ENCODE results near the gene ADPRH. TPM values are rescaled to one million over a fixed set of nuclear protein-coding genes. Genes with fewer than 3 reads are reported as not detected.
"Not testable (repeated sequence)": the region's sequence is repeated elsewhere in the genome, so short reads cannot be mapped to it uniquely, and the experiment has no call there.

Gene ADPRH
- total and polyA plus RNA-seq, 8 donors, result 0.89 to 21.4 (median 2.5) TPM; not detected in 1

DNA sequence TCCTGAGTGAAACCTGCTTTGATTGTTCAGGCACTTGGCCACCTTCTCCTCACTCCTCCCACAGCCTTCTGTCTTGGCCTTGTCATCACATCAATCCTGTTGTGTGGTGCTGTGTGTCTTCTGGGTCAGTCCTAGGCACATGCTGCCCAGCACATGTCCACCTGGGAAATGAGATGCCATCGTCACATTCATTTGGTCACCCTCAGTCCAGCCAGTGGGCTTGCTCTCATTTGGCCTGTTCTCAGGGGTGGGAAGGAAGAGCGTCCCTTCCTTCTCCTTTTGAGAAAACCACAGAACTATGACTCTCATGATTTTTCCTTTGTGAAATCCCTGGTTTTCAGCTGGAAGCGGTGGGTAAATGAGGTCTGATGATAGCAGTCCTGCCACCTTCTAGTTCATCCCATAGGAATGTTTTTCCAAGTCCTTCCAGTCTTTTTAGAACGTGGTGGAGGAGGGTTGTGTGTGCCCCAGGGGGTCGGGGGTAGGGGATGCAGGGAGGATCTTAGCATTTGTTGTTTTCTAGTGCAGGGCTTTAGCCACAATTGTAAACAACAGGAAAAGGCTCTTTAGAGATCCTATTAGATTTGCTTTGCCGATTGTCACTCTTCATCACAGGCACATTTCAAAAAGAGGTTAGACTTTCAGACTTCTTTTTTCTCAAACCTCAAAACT is 9.9 kb downstream of the ADPRH start:
- H3K4me1 ChIP-seq, result no peaks in the 10 kb centered on the region
- H3K9me3 ChIP-seq, result no peaks in the 10 kb centered on the region
- H3K4me3 ChIP-seq, result no peak overlapping the region
- TF ChIP-seq, protein P1, sequence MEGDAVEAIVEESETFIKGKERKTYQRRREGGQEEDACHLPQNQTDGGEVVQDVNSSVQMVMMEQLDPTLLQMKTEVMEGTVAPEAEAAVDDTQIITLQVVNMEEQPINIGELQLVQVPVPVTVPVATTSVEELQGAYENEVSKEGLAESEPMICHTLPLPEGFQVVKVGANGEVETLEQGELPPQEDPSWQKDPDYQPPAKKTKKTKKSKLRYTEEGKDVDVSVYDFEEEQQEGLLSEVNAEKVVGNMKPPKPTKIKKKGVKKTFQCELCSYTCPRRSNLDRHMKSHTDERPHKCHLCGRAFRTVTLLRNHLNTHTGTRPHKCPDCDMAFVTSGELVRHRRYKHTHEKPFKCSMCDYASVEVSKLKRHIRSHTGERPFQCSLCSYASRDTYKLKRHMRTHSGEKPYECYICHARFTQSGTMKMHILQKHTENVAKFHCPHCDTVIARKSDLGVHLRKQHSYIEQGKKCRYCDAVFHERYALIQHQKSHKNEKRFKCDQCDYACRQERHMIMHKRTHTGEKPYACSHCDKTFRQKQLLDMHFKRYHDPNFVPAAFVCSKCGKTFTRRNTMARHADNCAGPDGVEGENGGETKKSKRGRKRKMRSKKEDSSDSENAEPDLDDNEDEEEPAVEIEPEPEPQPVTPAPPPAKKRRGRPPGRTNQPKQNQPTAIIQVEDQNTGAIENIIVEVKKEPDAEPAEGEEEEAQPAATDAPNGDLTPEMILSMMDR (IDR thresholded peaks at IDR 0.05), result no peak
- TF ChIP-seq POLR2A (IDR thresholded peaks at IDR 0.05) (no peak), POLR2AphosphoS5 (IDR thresholded peaks at IDR 0.05) (no peak), EP300 (IDR thresholded peaks at IDR 0.05) (no peak)
- H3K36me3 ChIP-seq, result peaks cover 0 to 15% (median 4%) of the 10 kb centered on the region in 4 donors
- no peak overlapping the region for H3K27ac ChIP-seq
- intact Hi-C loops (cut with DNase I; ENCODE audit: low total_unique reads), result no loop called here
- no peak for DNase-seq
- 54 to 68% (median 60%) methylated on average over 6 of the region's 6 CpGs for WGBS, 5 donors
- H3K27me3 ChIP-seq, result no peaks in the 10 kb centered on the region

DNA sequence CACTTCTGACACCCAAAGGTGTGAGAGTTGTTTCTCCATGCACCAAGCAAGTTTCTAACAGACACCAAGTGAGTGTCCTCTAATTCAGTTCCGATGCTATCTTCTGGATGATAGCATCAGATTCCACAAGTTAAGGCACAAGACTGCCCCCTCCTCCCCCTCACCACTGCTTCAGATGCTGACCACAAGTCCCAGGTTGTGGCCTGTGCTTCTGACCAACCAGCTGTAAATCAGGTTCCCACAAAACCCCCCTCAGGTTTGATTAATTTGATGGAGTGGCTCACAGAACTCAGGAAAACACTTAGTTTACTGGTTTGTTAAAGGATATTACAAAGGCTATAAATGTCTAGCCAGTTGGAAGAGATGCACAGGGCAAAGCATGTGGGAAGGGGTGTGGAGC is 11.4 kb downstream of the ADPRH start:
- 88 to 100% (median 95%) methylated on average over 1 of the region's 1 CpG for WGBS, 5 donors
- H3K36me3 ChIP-seq, result peaks cover 0 to 15% (median 4%) of the 10 kb centered on the region in 4 donors
- intact Hi-C loops (cut with DNase I; ENCODE audit: low total_unique reads), result no loop called here

DNA sequence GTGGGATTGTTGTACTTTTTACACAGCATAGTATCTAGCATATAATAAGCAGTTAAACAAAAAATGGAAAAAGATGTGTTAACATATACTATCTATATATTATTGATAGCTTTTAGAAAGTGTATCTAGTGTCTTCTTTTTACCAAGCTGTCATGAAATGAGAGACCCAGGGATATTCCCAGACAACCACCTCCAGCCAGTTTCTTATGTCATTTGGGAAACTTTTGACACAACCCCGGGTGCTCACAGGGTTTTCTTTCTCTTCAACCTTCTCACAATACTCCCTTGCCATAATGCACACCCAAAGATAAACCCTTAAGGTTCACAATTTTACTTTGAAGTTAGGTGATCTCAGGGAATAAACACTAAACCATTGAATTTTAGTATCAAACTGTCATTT is 13.6 kb downstream of the ADPRH start:
- Histone ChIP-seq H3K27ac (no peak overlapping the region), H3K4me1 (peaks cover 4 to 23% (median 10%) of the 10 kb centered on the region in 4 donors), H3K27me3 (no peaks in the 10 kb centered on the region), H3K9me3 (no peaks in the 10 kb centered on the region), H3K36me3 (no peaks in the 10 kb centered on the region), H3K4me3 (no peak overlapping the region)
- TF ChIP-seq, protein P1 (IDR thresholded peaks at IDR 0.05), result no peak
- TF ChIP-seq POLR2AphosphoS5 (IDR thresholded peaks at IDR 0.05) (no peak), POLR2A (IDR thresholded peaks at IDR 0.05) (no peak), EP300 (IDR thresholded peaks at IDR 0.05) (no peak)
- intact Hi-C loops (cut with DNase I; ENCODE audit: low total_unique reads), result no loop called here
- DNase-seq, result no peak
- WGBS, 5 donors, result 57 to 74% (median 59%) methylated on average over 1 of the region's 1 CpG

More for the DNA sequence above, 11.4 kb downstream of the ADPRH start:
- DNase-seq, result no peak
- Histone ChIP-seq H3K27me3 (no peaks in the 10 kb centered on the region), H3K27ac (no peak overlapping the region), H3K4me1 (peaks cover 0 to 3% (median 0%) of the 10 kb centered on the region in 4 donors), H3K4me3 (no peak overlapping the region), H3K9me3 (no peaks in the 10 kb centered on the region)
- TF ChIP-seq POLR2A (IDR thresholded peaks at IDR 0.05), result no peak
- no peak for TF ChIP-seq POLR2AphosphoS5 (IDR thresholded peaks at IDR 0.05)
- TF ChIP-seq EP300 (IDR thresholded peaks at IDR 0.05), result no peak
- TF ChIP-seq, protein P1 (IDR thresholded peaks at IDR 0.05), result no peak

DNA sequence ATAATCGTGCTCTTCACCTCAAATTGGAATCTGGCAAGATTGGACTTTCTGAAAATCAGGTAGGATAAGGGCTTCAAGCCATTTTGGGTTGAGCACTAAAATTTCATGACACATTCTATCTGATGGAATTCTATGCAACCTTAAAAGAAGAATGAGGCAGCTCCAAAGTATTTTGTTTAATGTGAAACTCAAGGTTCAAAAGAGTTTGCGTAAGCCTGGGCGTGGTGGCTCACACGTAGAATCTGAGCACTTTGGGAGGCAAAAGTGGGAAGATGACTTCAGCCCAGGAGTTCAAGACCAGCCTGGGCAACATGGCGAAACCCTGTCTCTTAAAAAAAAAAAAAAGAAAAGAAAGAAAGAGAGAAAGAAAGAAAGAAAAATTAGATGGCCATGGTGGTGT is 14.8 kb downstream of the ADPRH start:
- 80 to 88% (median 85%) methylated on average over 5 of the region's 5 CpGs for WGBS, 5 donors
- peaks cover 4 to 29% (median 15%) of the 10 kb centered on the region in 4 donors for H3K4me1 ChIP-seq
- intact Hi-C loops (cut with DNase I; ENCODE audit: low total_unique reads), result no loop called here

GRCh38 chr3:119594929-119595328 is 15.6 kb downstream of the ADPRH start:
- DNase-seq; H3K36me3 ChIP-seq; H3K4me3 ChIP-seq; H3K9me3 ChIP-seq; intact Hi-C loops (cut with DNase I; ENCODE audit: low total_unique reads); H3K27ac ChIP-seq; H3K27me3 ChIP-seq: not testable (repeated sequence)
- WGBS, 5 donors, result 85 to 95% (median 91%) methylated on average over 1 of the region's 1 CpG
- peaks cover 4 to 29% (median 16%) of the 10 kb centered on the region in 4 donors for H3K4me1 ChIP-seq

More for the DNA sequence above, 14.8 kb downstream of the ADPRH start:
- TF ChIP-seq EP300 (IDR thresholded peaks at IDR 0.05) (no peak), POLR2A (IDR thresholded peaks at IDR 0.05) (no peak), POLR2AphosphoS5 (IDR thresholded peaks at IDR 0.05) (no peak)
- TF ChIP-seq, protein P1 (IDR thresholded peaks at IDR 0.05), result no peak
- Histone ChIP-seq H3K27ac (no peak overlapping the region), H3K9me3 (no peaks in the 10 kb centered on the region), H3K27me3 (no peaks in the 10 kb centered on the region), H3K4me3 (no peak overlapping the region), H3K36me3 (no peaks in the 10 kb centered on the region)
- DNase-seq, result no peak
